Measurements from ENCODE around the gene BPIFB3. TPM values are rescaled to one million over a fixed set of nuclear protein-coding genes. Genes with fewer than 3 reads are reported as not detected.
A peak's percentile ranks its signal among the peaks of the same experiment; 100 is the strongest.

Gene BPIFB3
- total and polyA plus RNA-seq, 2 donors from 2014 or later: not detected

DNA sequence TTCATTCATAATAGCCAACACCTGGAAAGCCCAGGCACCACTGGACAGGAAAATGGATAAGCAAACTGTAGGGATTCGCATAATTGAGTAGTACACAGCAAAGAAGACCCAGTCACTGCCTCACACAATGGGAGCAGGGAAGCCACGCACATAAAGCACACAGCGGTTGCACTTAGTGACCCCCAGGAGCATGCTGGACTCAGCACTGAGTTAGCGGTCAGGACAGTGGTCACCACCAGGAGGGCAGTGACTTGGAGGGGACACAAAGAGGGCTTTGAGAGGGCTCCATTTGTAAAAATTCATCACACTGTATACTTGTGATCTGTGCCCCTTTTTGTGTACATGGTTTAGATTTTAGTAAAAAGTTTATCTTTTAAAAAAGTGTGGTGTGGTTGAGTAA lies 2.4 kb upstream of the BPIFB3 start:
- Histone ChIP-seq H3K27me3 (ENCODE audit: control insufficient read depth, insufficient read depth, low read length) (no peaks in the 10 kb centered on the region), H3K4me1 (ENCODE audit: control insufficient read depth in 2 of 3, insufficient read depth in 2 of 3, low read depth in 1 of 3, low read length in 3 of 3) (no peaks in the 10 kb centered on the region), H3K36me3 (ENCODE audit: control insufficient read depth in 2 of 3, insufficient read depth in 3 of 3, low read length in 3 of 3) (no peaks in the 10 kb centered on the region), H3K4me3 (ENCODE audit: low read length in 3 of 3) (no peak overlapping the region), H3K9ac (ENCODE audit: low read length in 3 of 3) (no peak overlapping the region), H3K27ac (ENCODE audit: low read depth in 2 of 2, low read length in 2 of 2) (no peak overlapping the region), H3K9me3 (ENCODE audit: control insufficient read depth in 2 of 3, insufficient read depth in 1 of 3, low read length in 3 of 3) (no peaks in the 10 kb centered on the region)
- intact Hi-C loops (cut with DNase I): no loop called here
- no peak for FAIRE-seq
- TF ChIP-seq, protein P1, sequence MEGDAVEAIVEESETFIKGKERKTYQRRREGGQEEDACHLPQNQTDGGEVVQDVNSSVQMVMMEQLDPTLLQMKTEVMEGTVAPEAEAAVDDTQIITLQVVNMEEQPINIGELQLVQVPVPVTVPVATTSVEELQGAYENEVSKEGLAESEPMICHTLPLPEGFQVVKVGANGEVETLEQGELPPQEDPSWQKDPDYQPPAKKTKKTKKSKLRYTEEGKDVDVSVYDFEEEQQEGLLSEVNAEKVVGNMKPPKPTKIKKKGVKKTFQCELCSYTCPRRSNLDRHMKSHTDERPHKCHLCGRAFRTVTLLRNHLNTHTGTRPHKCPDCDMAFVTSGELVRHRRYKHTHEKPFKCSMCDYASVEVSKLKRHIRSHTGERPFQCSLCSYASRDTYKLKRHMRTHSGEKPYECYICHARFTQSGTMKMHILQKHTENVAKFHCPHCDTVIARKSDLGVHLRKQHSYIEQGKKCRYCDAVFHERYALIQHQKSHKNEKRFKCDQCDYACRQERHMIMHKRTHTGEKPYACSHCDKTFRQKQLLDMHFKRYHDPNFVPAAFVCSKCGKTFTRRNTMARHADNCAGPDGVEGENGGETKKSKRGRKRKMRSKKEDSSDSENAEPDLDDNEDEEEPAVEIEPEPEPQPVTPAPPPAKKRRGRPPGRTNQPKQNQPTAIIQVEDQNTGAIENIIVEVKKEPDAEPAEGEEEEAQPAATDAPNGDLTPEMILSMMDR (IDR thresholded peaks at IDR 0.05; ENCODE audit: borderline replicate concordance, extremely low read depth, insufficient read depth): no peak
- DNase-seq: no peak

DNA sequence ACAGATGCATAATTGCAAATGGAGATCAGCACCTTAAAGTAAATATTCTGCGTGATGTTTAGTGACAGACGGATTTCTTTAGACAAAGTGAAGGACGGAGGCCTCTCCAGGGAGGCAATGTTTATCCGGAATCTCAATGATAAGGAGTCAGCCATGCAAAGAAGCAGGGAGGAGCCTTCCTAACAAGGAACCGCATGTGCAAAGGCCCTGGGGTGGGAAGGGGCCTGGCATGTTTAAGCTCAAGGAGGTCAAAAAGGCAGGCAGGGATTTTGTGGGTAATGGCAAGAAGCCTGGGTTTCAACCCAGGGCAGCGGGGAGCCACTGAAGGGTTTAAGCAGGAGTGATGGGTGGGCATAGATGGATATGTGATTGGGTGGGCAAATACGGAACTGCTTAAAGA lies 678 bp downstream of the BPIFB3 start:
- FAIRE-seq (no peak), DNase-seq (no peak)
- Histone ChIP-seq H3K4me3 (ENCODE audit: low read length in 3 of 3) (no peak overlapping the region), H3K36me3 (ENCODE audit: control insufficient read depth in 2 of 3, insufficient read depth in 3 of 3, low read length in 3 of 3) (no peaks in the 10 kb centered on the region), H3K27me3 (ENCODE audit: control insufficient read depth, insufficient read depth, low read length) (no peaks in the 10 kb centered on the region), H3K9ac (ENCODE audit: low read length in 3 of 3) (no peak overlapping the region), H3K4me1 (ENCODE audit: control insufficient read depth in 2 of 3, insufficient read depth in 2 of 3, low read depth in 1 of 3, low read length in 3 of 3) (no peaks in the 10 kb centered on the region), H3K9me3 (ENCODE audit: control insufficient read depth in 2 of 3, insufficient read depth in 1 of 3, low read length in 3 of 3) (no peaks in the 10 kb centered on the region), H3K27ac (ENCODE audit: low read depth in 2 of 2, low read length in 2 of 2) (no peak overlapping the region)
- intact Hi-C loops (cut with DNase I): no loop called here
- TF ChIP-seq, protein P1 (IDR thresholded peaks at IDR 0.05; ENCODE audit: borderline replicate concordance, extremely low read depth, insufficient read depth): no peak

DNA sequence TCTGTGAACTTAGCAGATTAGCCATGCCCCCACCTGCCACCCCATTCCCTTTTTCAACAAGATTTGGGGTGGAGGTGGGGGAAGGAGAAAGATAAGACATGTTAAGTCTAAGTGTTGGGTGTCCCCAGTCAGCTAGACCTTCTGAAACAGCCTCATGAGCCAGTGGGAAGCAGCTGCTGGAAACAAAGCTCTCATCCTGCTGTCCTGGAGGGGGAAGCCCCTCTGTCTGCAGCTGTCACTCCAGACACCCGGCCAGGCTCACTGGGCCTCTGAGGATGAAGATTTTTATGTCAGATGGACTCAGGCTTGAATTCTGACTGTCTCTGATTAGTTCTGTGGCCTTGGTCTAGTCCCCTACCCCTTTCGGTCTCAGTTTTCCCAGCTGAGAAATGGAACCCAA lies 1.1 kb downstream of the BPIFB3 start:
- Histone ChIP-seq H3K4me3 (ENCODE audit: low read length in 3 of 3) (no peak overlapping the region), H3K9ac (ENCODE audit: low read length in 3 of 3) (no peak overlapping the region), H3K27me3 (ENCODE audit: control insufficient read depth, insufficient read depth, low read length) (no peaks in the 10 kb centered on the region), H3K9me3 (ENCODE audit: control insufficient read depth in 2 of 3, insufficient read depth in 1 of 3, low read length in 3 of 3) (no peaks in the 10 kb centered on the region), H3K27ac (ENCODE audit: low read depth in 2 of 2, low read length in 2 of 2) (no peak overlapping the region), H3K36me3 (ENCODE audit: control insufficient read depth in 2 of 3, insufficient read depth in 3 of 3, low read length in 3 of 3) (no peaks in the 10 kb centered on the region), H3K4me1 (ENCODE audit: control insufficient read depth in 2 of 3, insufficient read depth in 2 of 3, low read depth in 1 of 3, low read length in 3 of 3) (no peaks in the 10 kb centered on the region)
- TF ChIP-seq, protein P1 (IDR thresholded peaks at IDR 0.05; ENCODE audit: borderline replicate concordance, extremely low read depth, insufficient read depth): no peak
- FAIRE-seq (no peak), DNase-seq (no peak)
- intact Hi-C loops (cut with DNase I): no loop called here

DNA sequence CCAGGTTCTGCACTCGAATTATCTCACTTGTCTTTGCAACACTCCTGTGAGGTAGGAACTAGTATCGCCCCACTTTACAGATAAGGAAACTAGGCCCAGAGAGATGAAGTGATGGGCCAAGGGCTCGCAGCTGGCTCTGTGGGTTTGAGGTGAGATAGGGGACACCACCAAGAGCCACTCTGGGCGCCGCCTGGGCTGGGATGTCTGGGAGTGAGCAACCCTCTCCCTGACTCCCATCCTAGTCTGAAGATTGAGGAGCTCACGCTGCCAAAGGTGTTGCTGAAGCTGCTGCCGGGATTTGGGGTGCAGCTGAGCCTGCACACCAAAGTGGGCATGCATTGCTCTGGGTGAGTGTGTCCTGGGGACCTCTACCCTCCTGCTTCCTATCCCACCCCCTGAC lies 5.4 kb downstream of the BPIFB3 start:
- TF ChIP-seq, protein P1 (IDR thresholded peaks at IDR 0.05; ENCODE audit: borderline replicate concordance, extremely low read depth, insufficient read depth): no peak
- Histone ChIP-seq H3K4me1 (ENCODE audit: control insufficient read depth in 2 of 3, insufficient read depth in 2 of 3, low read depth in 1 of 3, low read length in 3 of 3) (no peaks in the 10 kb centered on the region), H3K4me3 (ENCODE audit: low read length in 3 of 3) (no peak overlapping the region), H3K27ac (ENCODE audit: low read depth in 2 of 2, low read length in 2 of 2) (no peak overlapping the region), H3K36me3 (ENCODE audit: control insufficient read depth in 2 of 3, insufficient read depth in 3 of 3, low read length in 3 of 3) (no peaks in the 10 kb centered on the region), H3K27me3 (ENCODE audit: control insufficient read depth, insufficient read depth, low read length) (no peaks in the 10 kb centered on the region), H3K9ac (ENCODE audit: low read length in 3 of 3) (no peak overlapping the region), H3K9me3 (ENCODE audit: control insufficient read depth in 2 of 3, insufficient read depth in 1 of 3, low read length in 3 of 3) (no peaks in the 10 kb centered on the region)
- FAIRE-seq (no peak), DNase-seq (peak in 1 of 5 donors; percentile 23)
- intact Hi-C loops (cut with DNase I): no loop called here
